ENCODE results near the gene XCL2.
"Not testable (repeated sequence)": the region's sequence is repeated elsewhere in the genome, so short reads cannot be mapped to it uniquely, and the experiment has no call there.

The XCL2 gene

GRCh38 chr1:168543840-168544498, at the start of gene XCL2:
TSS of gene XCL2 (minus strand) at chr1:168543997. CDS start at chr1:168543964, 33 bp downstream.
- not testable (repeated sequence) for DNase-seq; H3K36me3 Mint-ChIP-seq (ENCODE audit: low read depth); H3K27me3 Mint-ChIP-seq (ENCODE audit: low read depth, poor library complexity); H3K4me1 Mint-ChIP-seq; H3K4me3 Mint-ChIP-seq; H3K27ac Mint-ChIP-seq
- peaks cover 18% of the 10 kb centered on the region for H3K9me3 Mint-ChIP-seq

DNA sequence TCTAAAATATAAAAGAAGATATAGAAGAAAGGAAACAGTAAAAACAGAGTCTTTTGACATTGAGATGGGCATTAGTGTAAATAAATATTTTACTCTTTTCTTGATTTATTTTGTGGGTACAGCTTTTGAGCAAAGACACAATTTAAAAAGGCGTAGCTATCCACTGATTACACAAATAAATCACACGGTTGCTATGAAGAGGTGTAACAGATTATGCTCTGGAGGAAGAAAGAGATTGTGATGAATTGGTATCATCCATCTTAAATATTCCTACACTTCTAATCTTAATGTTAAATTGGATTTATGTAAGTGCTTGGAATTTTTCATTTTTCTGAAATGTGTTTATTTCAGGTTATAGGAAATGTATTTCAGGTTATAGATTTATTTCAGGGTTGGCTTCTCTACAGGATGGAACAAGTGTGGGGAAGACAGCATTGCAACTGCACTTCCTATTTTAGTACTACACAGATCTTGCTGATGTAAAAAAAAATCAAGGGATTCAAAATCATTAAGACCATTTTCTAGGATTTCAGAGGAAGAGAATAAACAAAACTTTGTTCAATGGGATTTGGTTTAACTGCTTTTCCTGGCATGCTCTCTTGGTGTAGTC, 47.9 kb upstream of the XCL2 start:
- H3K36me3 Mint-ChIP-seq (ENCODE audit: low read depth): no peaks in the 10 kb centered on the region
- H3K9me3 Mint-ChIP-seq: peaks cover 5% of the 10 kb centered on the region
- peaks cover 8% of the 10 kb centered on the region for H3K27me3 Mint-ChIP-seq (ENCODE audit: low read depth, poor library complexity)

GRCh38 chr1:168591066-168591465, 47.3 kb upstream of the XCL2 start:
- Mint-ChIP-seq H3K4me3 (no peak overlapping the region), H3K27ac (no peak overlapping the region), H3K27me3 (ENCODE audit: low read depth, poor library complexity) (peaks cover 8% of the 10 kb centered on the region), H3K36me3 (ENCODE audit: low read depth) (no peaks in the 10 kb centered on the region), H3K4me1 (peaks cover 6% of the 10 kb centered on the region), H3K9me3 (peaks cover 3% of the 10 kb centered on the region)
- DNase-seq: no peak
- no peak for TF ChIP-seq CTCF (IDR thresholded peaks at IDR 0.05)

More for the DNA sequence above, 47.9 kb upstream of the XCL2 start:
- Mint-ChIP-seq H3K4me3 (no peak overlapping the region), H3K4me1 (peaks cover 6% of the 10 kb centered on the region), H3K27ac (no peak overlapping the region)
- TF ChIP-seq CTCF (IDR thresholded peaks at IDR 0.05): no peak
- DNase-seq: no peak

- DNase-seq: no peak
- no peak for TF ChIP-seq CTCF (IDR thresholded peaks at IDR 0.05)
- Mint-ChIP-seq H3K36me3 (ENCODE audit: low read depth) (no peaks in the 10 kb centered on the region), H3K27me3 (ENCODE audit: low read depth, poor library complexity) (peaks cover 8% of the 10 kb centered on the region), H3K9me3 (peaks cover 3% of the 10 kb centered on the region), H3K4me3 (no peak overlapping the region), H3K27ac (no peak overlapping the region), H3K4me1 (peaks cover 24% of the 10 kb centered on the region)
These were observed 45.4 kb upstream of the XCL2 start for GRCh38 chr1:168589167-168589566.

- Mint-ChIP-seq H3K36me3 (ENCODE audit: low read depth) (no peaks in the 10 kb centered on the region), H3K4me1 (peaks cover 42% of the 10 kb centered on the region), H3K27me3 (ENCODE audit: low read depth, poor library complexity) (peaks cover 4% of the 10 kb centered on the region), H3K4me3 (no peak overlapping the region), H3K27ac (no peak overlapping the region), H3K9me3 (peaks cover 3% of the 10 kb centered on the region)
- DNase-seq: no peak
- TF ChIP-seq CTCF (IDR thresholded peaks at IDR 0.05): no peak
These were observed 42.1 kb upstream of the XCL2 start for GRCh38 chr1:168585937-168586336.

DNA sequence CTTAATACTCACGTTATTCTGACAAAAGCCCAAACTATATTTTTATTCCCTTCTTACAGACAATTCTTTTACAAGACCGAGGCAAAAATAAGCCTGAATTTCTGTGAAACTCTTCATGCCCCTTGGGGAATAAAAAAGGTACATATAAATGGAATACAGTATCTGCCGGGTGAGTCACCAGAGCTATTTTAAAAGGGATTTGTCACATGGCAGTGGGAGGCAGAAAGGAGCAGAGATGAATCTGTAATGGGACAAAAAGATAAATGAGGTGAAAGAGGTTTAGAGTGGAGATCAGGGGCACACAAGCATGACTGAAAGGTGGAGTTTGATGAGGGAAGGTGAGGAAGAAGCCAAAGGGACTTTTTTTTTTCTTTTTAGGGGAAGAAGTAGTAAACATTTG, 41.4 kb upstream of the XCL2 start:
- H3K4me3 Mint-ChIP-seq: no peak overlapping the region
- peaks cover 3% of the 10 kb centered on the region for H3K27me3 Mint-ChIP-seq (ENCODE audit: low read depth, poor library complexity)
- no peak for TF ChIP-seq CTCF (IDR thresholded peaks at IDR 0.05)
- H3K27ac Mint-ChIP-seq: no peak overlapping the region
- peaks cover 42% of the 10 kb centered on the region for H3K4me1 Mint-ChIP-seq
- peaks cover 3% of the 10 kb centered on the region for H3K9me3 Mint-ChIP-seq
- H3K36me3 Mint-ChIP-seq (ENCODE audit: low read depth): no peaks in the 10 kb centered on the region
- DNase-seq: no peak
